Fibroblast of lung (primary cell): Measurements from ENCODE around the gene C10orf143.

ENCODE experiments used
- CTCF ChIP-seq, 2 donors: IDR thresholded peaks in 1 of 2; conservative IDR thresholded peaks in 1 of 2; 1 replicate in 1 of 2; 2 replicates in 1 of 2; pipeline ENCODE4 v1.5.1; 2011 to 2012; ENCODE audit warnings: low read length in 2 of 2, control low read depth in 1 of 2, inconsistent platforms in 1 of 2, low read depth in 1 of 2, mild to moderate bottlenecking in 1 of 2
- EZH2 ChIP-seq: IDR thresholded peaks from 2 replicates; pipeline ENCODE4 v1.5.1; 2012; ENCODE audit warnings: low read length, control low read depth, mild to moderate bottlenecking; ENCODE audit errors: missing control alignments

- TF ChIP-seq CTCF (conservative IDR thresholded peaks at IDR 0.05 in 1 of 2, IDR thresholded peaks at IDR 0.05 in 1 of 2; ENCODE audit: low read depth in 1 of 2, low read length in 2 of 2) (no peak), EZH2 (no peak)
Observed at GRCh38 chr10:130028465-130028819, 82.2 kb downstream of the C10orf143 start.
